ENCODE results near the gene ESM1.

The ESM1 gene

GRCh38 chr5:54986269-54986654, 869 bp upstream of the ESM1 start:
- no peaks in the 10 kb centered on the region for H3K9me3 ChIP-seq (ENCODE audit: control insufficient read depth in 2 of 2, low read length in 2 of 2)
- no peaks in the 10 kb centered on the region for H3K36me3 ChIP-seq (ENCODE audit: control insufficient read depth in 2 of 2, insufficient read depth in 2 of 2, low read length in 2 of 2)
- H3K4me3 ChIP-seq (ENCODE audit: low read length in 2 of 2) = no peak overlapping the region
- H3K27ac ChIP-seq (ENCODE audit: low read length) = no peak overlapping the region
- no peaks in the 10 kb centered on the region for H3K4me1 ChIP-seq (ENCODE audit: control insufficient read depth, insufficient read depth, low read length)
- H3K27me3 ChIP-seq (ENCODE audit: control insufficient read depth in 1 of 2, insufficient read depth in 2 of 2, low read length in 2 of 2) = peaks cover 4 to 14% of the 10 kb centered on the region in 2 donors
- no peak overlapping the region for H3K9ac ChIP-seq (ENCODE audit: low read length in 2 of 2)

- Histone ChIP-seq H3K4me1 (ENCODE audit: control insufficient read depth, insufficient read depth, low read length) (no peaks in the 10 kb centered on the region), H3K9me3 (ENCODE audit: control insufficient read depth in 2 of 2, low read length in 2 of 2) (no peaks in the 10 kb centered on the region), H3K27me3 (ENCODE audit: control insufficient read depth in 1 of 2, insufficient read depth in 2 of 2, low read length in 2 of 2) (peaks cover 4 to 14% of the 10 kb centered on the region in 2 donors), H3K9ac (ENCODE audit: low read length in 2 of 2) (no peak overlapping the region), H3K27ac (ENCODE audit: low read length) (no peak overlapping the region), H3K4me3 (ENCODE audit: low read length in 2 of 2) (no peak overlapping the region), H3K36me3 (ENCODE audit: control insufficient read depth in 2 of 2, insufficient read depth in 2 of 2, low read length in 2 of 2) (no peaks in the 10 kb centered on the region)
These were observed 3.5 kb downstream of the ESM1 start for GRCh38 chr5:54981928-54982327.

- Histone ChIP-seq H3K4me3 (ENCODE audit: low read length in 2 of 2) (no peak overlapping the region), H3K36me3 (ENCODE audit: control insufficient read depth in 2 of 2, insufficient read depth in 2 of 2, low read length in 2 of 2) (no peaks in the 10 kb centered on the region)
These were observed 9.7 kb downstream of the ESM1 start for GRCh38 chr5:54975701-54976100.

GRCh38 chr5:54969856-54970828, 15.3 kb downstream of the ESM1 start:
- no peak overlapping the region for H3K27ac ChIP-seq (ENCODE audit: low read length)
- H3K36me3 ChIP-seq (ENCODE audit: control insufficient read depth in 2 of 2, insufficient read depth in 2 of 2, low read length in 2 of 2) = no peaks in the 10 kb centered on the region
- no peak overlapping the region for H3K9ac ChIP-seq (ENCODE audit: low read length in 2 of 2)
- H3K9me3 ChIP-seq (ENCODE audit: control insufficient read depth in 2 of 2, low read length in 2 of 2) = no peaks in the 10 kb centered on the region
- no peaks in the 10 kb centered on the region for H3K27me3 ChIP-seq (ENCODE audit: control insufficient read depth in 1 of 2, insufficient read depth in 2 of 2, low read length in 2 of 2)
- H3K4me3 ChIP-seq (ENCODE audit: low read length in 2 of 2) = no peak overlapping the region
- H3K4me1 ChIP-seq (ENCODE audit: control insufficient read depth, insufficient read depth, low read length) = no peaks in the 10 kb centered on the region

More at GRCh38 chr5:54975701-54976100, 9.7 kb downstream of the ESM1 start:
- H3K27me3 ChIP-seq (ENCODE audit: control insufficient read depth in 1 of 2, insufficient read depth in 2 of 2, low read length in 2 of 2) = no peaks in the 10 kb centered on the region
- H3K27ac ChIP-seq (ENCODE audit: low read length) = no peak overlapping the region
- H3K4me1 ChIP-seq (ENCODE audit: control insufficient read depth, insufficient read depth, low read length) = no peaks in the 10 kb centered on the region
- no peak overlapping the region for H3K9ac ChIP-seq (ENCODE audit: low read length in 2 of 2)
- no peaks in the 10 kb centered on the region for H3K9me3 ChIP-seq (ENCODE audit: control insufficient read depth in 2 of 2, low read length in 2 of 2)

GRCh38 chr5:54969242-54969641, 16.2 kb downstream of the ESM1 start:
- Histone ChIP-seq H3K27me3 (ENCODE audit: control insufficient read depth in 1 of 2, insufficient read depth in 2 of 2, low read length in 2 of 2) (no peaks in the 10 kb centered on the region), H3K36me3 (ENCODE audit: control insufficient read depth in 2 of 2, insufficient read depth in 2 of 2, low read length in 2 of 2) (no peaks in the 10 kb centered on the region), H3K9me3 (ENCODE audit: control insufficient read depth in 2 of 2, low read length in 2 of 2) (no peaks in the 10 kb centered on the region)

GRCh38 chr5:54965806-54966205, 19.6 kb downstream of the ESM1 start:
- no peak overlapping the region for H3K9ac ChIP-seq (ENCODE audit: low read length in 2 of 2)
- no peaks in the 10 kb centered on the region for H3K36me3 ChIP-seq (ENCODE audit: control insufficient read depth in 2 of 2, insufficient read depth in 2 of 2, low read length in 2 of 2)
- H3K9me3 ChIP-seq (ENCODE audit: control insufficient read depth in 2 of 2, low read length in 2 of 2) = no peaks in the 10 kb centered on the region
- no peak overlapping the region for H3K27ac ChIP-seq (ENCODE audit: low read length)
- H3K4me1 ChIP-seq (ENCODE audit: control insufficient read depth, insufficient read depth, low read length) = no peaks in the 10 kb centered on the region
- peaks cover 0 to 2% of the 10 kb centered on the region in 2 donors for H3K27me3 ChIP-seq (ENCODE audit: control insufficient read depth in 1 of 2, insufficient read depth in 2 of 2, low read length in 2 of 2)
- H3K4me3 ChIP-seq (ENCODE audit: low read length in 2 of 2) = no peak overlapping the region

More at GRCh38 chr5:54969242-54969641, 16.2 kb downstream of the ESM1 start:
- H3K4me3 ChIP-seq (ENCODE audit: low read length in 2 of 2) = no peak overlapping the region
- H3K4me1 ChIP-seq (ENCODE audit: control insufficient read depth, insufficient read depth, low read length) = no peaks in the 10 kb centered on the region
- H3K27ac ChIP-seq (ENCODE audit: low read length) = no peak overlapping the region
- H3K9ac ChIP-seq (ENCODE audit: low read length in 2 of 2) = no peak overlapping the region

GRCh38 chr5:54964405-54964804, 21.0 kb downstream of the ESM1 start:
- Histone ChIP-seq H3K4me3 (ENCODE audit: low read length in 2 of 2) (no peak overlapping the region), H3K9ac (ENCODE audit: low read length in 2 of 2) (no peak overlapping the region), H3K9me3 (ENCODE audit: control insufficient read depth in 2 of 2, low read length in 2 of 2) (no peaks in the 10 kb centered on the region), H3K27ac (ENCODE audit: low read length) (no peak overlapping the region), H3K36me3 (ENCODE audit: control insufficient read depth in 2 of 2, insufficient read depth in 2 of 2, low read length in 2 of 2) (no peaks in the 10 kb centered on the region), H3K27me3 (ENCODE audit: control insufficient read depth in 1 of 2, insufficient read depth in 2 of 2, low read length in 2 of 2) (peaks cover 0 to 9% of the 10 kb centered on the region in 2 donors), H3K4me1 (ENCODE audit: control insufficient read depth, insufficient read depth, low read length) (no peaks in the 10 kb centered on the region)

- Histone ChIP-seq H3K27ac (ENCODE audit: low read length) (no peak overlapping the region), H3K27me3 (ENCODE audit: control insufficient read depth in 1 of 2, insufficient read depth in 2 of 2, low read length in 2 of 2) (peaks cover 0 to 9% of the 10 kb centered on the region in 2 donors), H3K4me1 (ENCODE audit: control insufficient read depth, insufficient read depth, low read length) (no peaks in the 10 kb centered on the region), H3K9ac (ENCODE audit: low read length in 2 of 2) (no peak overlapping the region), H3K36me3 (ENCODE audit: control insufficient read depth in 2 of 2, insufficient read depth in 2 of 2, low read length in 2 of 2) (no peaks in the 10 kb centered on the region), H3K4me3 (ENCODE audit: low read length in 2 of 2) (no peak overlapping the region), H3K9me3 (ENCODE audit: control insufficient read depth in 2 of 2, low read length in 2 of 2) (no peaks in the 10 kb centered on the region)
These were observed 25.5 kb downstream of the ESM1 start for GRCh38 chr5:54959673-54960418.

GRCh38 chr5:54956922-54957321, 28.5 kb downstream of the ESM1 start:
- Histone ChIP-seq H3K9ac (ENCODE audit: low read length in 2 of 2) (no peak overlapping the region), H3K27ac (ENCODE audit: low read length) (no peak overlapping the region), H3K36me3 (ENCODE audit: control insufficient read depth in 2 of 2, insufficient read depth in 2 of 2, low read length in 2 of 2) (no peaks in the 10 kb centered on the region), H3K4me3 (ENCODE audit: low read length in 2 of 2) (no peak overlapping the region), H3K4me1 (ENCODE audit: control insufficient read depth, insufficient read depth, low read length) (no peaks in the 10 kb centered on the region), H3K27me3 (ENCODE audit: control insufficient read depth in 1 of 2, insufficient read depth in 2 of 2, low read length in 2 of 2) (peaks cover 0 to 9% of the 10 kb centered on the region in 2 donors), H3K9me3 (ENCODE audit: control insufficient read depth in 2 of 2, low read length in 2 of 2) (no peaks in the 10 kb centered on the region)

GRCh38 chr5:54947187-54947586, 38.2 kb downstream of the ESM1 start:
- no peaks in the 10 kb centered on the region for H3K27me3 ChIP-seq (ENCODE audit: control insufficient read depth in 1 of 2, insufficient read depth in 2 of 2, low read length in 2 of 2)
- H3K4me3 ChIP-seq (ENCODE audit: low read length in 2 of 2) = no peak overlapping the region
- H3K36me3 ChIP-seq (ENCODE audit: control insufficient read depth in 2 of 2, insufficient read depth in 2 of 2, low read length in 2 of 2) = no peaks in the 10 kb centered on the region
- no peaks in the 10 kb centered on the region for H3K9me3 ChIP-seq (ENCODE audit: control insufficient read depth in 2 of 2, low read length in 2 of 2)
- no peak overlapping the region for H3K9ac ChIP-seq (ENCODE audit: low read length in 2 of 2)
- H3K27ac ChIP-seq (ENCODE audit: low read length) = no peak overlapping the region
- no peaks in the 10 kb centered on the region for H3K4me1 ChIP-seq (ENCODE audit: control insufficient read depth, insufficient read depth, low read length)
